Left renal pelvis (tissue), 4 donors: ENCODE measurements around the gene NFIC. TPM values are rescaled to one million over a fixed set of nuclear protein-coding genes. Genes with fewer than 3 reads are reported as not detected.
"Not testable (repeated sequence)": the region's sequence is repeated elsewhere in the genome, so short reads cannot be mapped to it uniquely, and the experiment has no call there.

Experiments used
- DNase-seq, 4 donors: peaks; one replicate each; pipeline ENCODE4 v3.0.0-alpha.2; 2013; ENCODE audit warnings: low read depth in 4 of 4, low spot score in 3 of 4
- polyA plus RNA-seq, 4 donors: library from polyadenylated mRNA; unstranded; fragments of 120-200 nt; gene quantifications; one replicate each; pipeline ENCODE4 v1.2.1, GENCODE V29; 2013; ENCODE audit not compliant: insufficient read length in 4 of 4

Gene NFIC
- polyA plus RNA-seq, 4 donors = 21.7 to 57.6 (median 26.6) TPM

- DNase-seq = no peak
These were observed 30.5 kb downstream of the NFIC start for GRCh38 chr19:3396881-3397265.

GRCh38 chr19:3397266-3398022 lies 31.1 kb downstream of the NFIC start:
- DNase-seq = no peak

GRCh38 chr19:3398114-3398899 lies 31.9 kb downstream of the NFIC start:
- no peak for DNase-seq

GRCh38 chr19:3398900-3399278 lies 32.5 kb downstream of the NFIC start:
- no peak for DNase-seq

- DNase-seq = not testable (repeated sequence)
These were observed 32.9 kb downstream of the NFIC start for GRCh38 chr19:3399311-3399710.

GRCh38 chr19:3401004-3401768 lies 34.8 kb downstream of the NFIC start:
- no peak for DNase-seq

- DNase-seq = no peak
These were observed 36.5 kb downstream of the NFIC start for GRCh38 chr19:3402631-3403443.

GRCh38 chr19:3403489-3404323 lies 37.3 kb downstream of the NFIC start:
- DNase-seq = no peak

- no peak for DNase-seq
These were observed 38.2 kb downstream of the NFIC start for GRCh38 chr19:3404324-3405260.

- DNase-seq = no peak
These were observed 38.9 kb downstream of the NFIC start for GRCh38 chr19:3405261-3405653.

- no peak for DNase-seq
These were observed 40.3 kb downstream of the NFIC start for GRCh38 chr19:3406571-3407111.

- DNase-seq = no peak
These were observed 41.5 kb downstream of the NFIC start for GRCh38 chr19:3407556-3408516.

- DNase-seq = no peak
These were observed 42.6 kb downstream of the NFIC start for GRCh38 chr19:3408996-3409345.

GRCh38 chr19:3409346-3410064 lies 43.1 kb downstream of the NFIC start:
- DNase-seq = no peak

- DNase-seq = no peak
These were observed 45.3 kb downstream of the NFIC start for GRCh38 chr19:3411636-3412035.

GRCh38 chr19:3412066-3412465 lies 45.7 kb downstream of the NFIC start:
- DNase-seq = no peak
